ENCODE measurements around the gene ERN1. TPM values are rescaled to one million over a fixed set of nuclear protein-coding genes. Genes with fewer than 3 reads are reported as not detected.

ERN1 gene
- total and polyA plus RNA-seq, 2 donors (not counting 3 experiments of a cell fraction or from before 2014, with no cell fraction given), result 9.1 to 21.5 TPM

GRCh38 chr17:64065161-64065560 lies 64.8 kb downstream of the ERN1 start:
- Histone ChIP-seq H3K27me3 (ENCODE audit: control insufficient read depth in 2 of 2, insufficient read depth in 2 of 2, low read length in 2 of 2) (no peaks in the 10 kb centered on the region), H3K27ac (ENCODE audit: insufficient read depth, low read depth, low read length) (no peak overlapping the region), H3K9ac (replicated peaks; ENCODE audit: extremely low read depth, insufficient read depth, low read length) (no peak overlapping the region), H3K4me1 (ENCODE audit: control insufficient read depth, extremely low read depth, insufficient read depth, low read length) (peaks cover 19% of the 10 kb centered on the region), H3K4me2 (ENCODE audit: insufficient read depth, low read length) (no peak overlapping the region), H3K4me3 (replicated peaks in 1 of 3; ENCODE audit: insufficient read depth in 1 of 3, low read depth in 1 of 3, low read length in 3 of 3) (no peak overlapping the region), H2AFZ (ENCODE audit: low read depth, low read length) (no peak overlapping the region), H3K9me1 (replicated peaks; ENCODE audit: control insufficient read depth, extremely low read depth, insufficient read depth, low read length) (no peaks in the 10 kb centered on the region), H4K20me1 (replicated peaks; ENCODE audit: control insufficient read depth, extremely low read depth, insufficient read depth, low read length) (no peaks in the 10 kb centered on the region), H3K36me3 (ENCODE audit: control insufficient read depth in 2 of 2, extremely low read depth in 1 of 2, insufficient read depth in 2 of 2, low read length in 2 of 2) (peaks cover 0 to 23% of the 10 kb centered on the region in 2 experiments), H3K9me3 (replicated peaks; ENCODE audit: control insufficient read depth, insufficient read depth, low read length) (no peaks in the 10 kb centered on the region), H3K79me2 (ENCODE audit: control insufficient read depth, insufficient read depth, low read length) (no peaks in the 10 kb centered on the region)
- no peak for TF ChIP-seq EZH2 (IDR thresholded peaks at IDR 0.05; ENCODE audit: borderline replicate concordance, low read depth, low read length, severe bottlenecking)
- no peak for TF ChIP-seq POLR2A (IDR thresholded peaks at IDR 0.05; ENCODE audit: low read depth, low read length)
- no peak for TF ChIP-seq MAX (IDR thresholded peaks at IDR 0.05; ENCODE audit: insufficient read depth, insufficient read length)
- no peak for TF ChIP-seq GATA2 (IDR thresholded peaks at IDR 0.05; ENCODE audit: insufficient read depth, insufficient read length, low read depth, low read length)
- no peak for TF ChIP-seq CTCF (IDR thresholded peaks at IDR 0.05; ENCODE audit: extremely low read depth in 1 of 2, insufficient read depth in 1 of 2, low read depth in 1 of 2, low read length in 2 of 2)
- no peak for TF ChIP-seq FOS (IDR thresholded peaks at IDR 0.05; ENCODE audit: borderline replicate concordance, insufficient read depth, low read length)
- no peak for TF ChIP-seq MYC (IDR thresholded peaks at IDR 0.05; ENCODE audit: low read depth, low read length)
- TF ChIP-seq JUN (IDR thresholded peaks at IDR 0.05; ENCODE audit: borderline replicate concordance, insufficient read depth, insufficient read length, low read depth), result no peak
- TF ChIP-seq POLR2AphosphoS5 (IDR thresholded peaks at IDR 0.05; ENCODE audit: insufficient read depth, low read depth, low read length), result no peak
- FAIRE-seq, result no peak
- BruUV-seq (replicated peaks), result no TSS peak
- intact Hi-C loops (cut with micrococcal nuclease), result loop anchor here (10.0 kb wide), 1 partner anchor 220 kb away; no protein-coding TSS in a partner anchor
- no peak for DNase-seq (ENCODE audit: low read depth, low spot score)
- CTCF ChIA-PET, result interaction anchor here (1.8 to 7.3 kb wide), 3 partner anchors 37 to 67 kb away, joined by 9 to 234 read pairs (median 44); partner anchors contain the start of gene ERN1
- dilution Hi-C loops (cut with MboI; ENCODE audit: extremely low pct_ligation_motif_present, low sequenced_read_pairs), result no loop called here
- POLR2A ChIA-PET, result no interaction called here
